Choroid plexus epithelial cell (primary cell): ENCODE data around the gene BRSK2.

Experiments used
- DNase-seq: peaks from one replicate; pipeline ENCODE4 v3.0.0-alpha.2; 2010; ENCODE audit warnings: low read depth
- H3K4me3 ChIP-seq: 2 replicates; pipeline ENCODE4 v1.5.1; 2011; ENCODE audit warnings: low read depth, mild to moderate bottlenecking, control low read depth, low read length, moderate library complexity
- TF ChIP-seq, protein P1 (sequence below): conservative IDR thresholded peaks from 2 replicates; pipeline ENCODE4 v1.5.1; 2011; ENCODE audit warnings: low read depth, mild to moderate bottlenecking, control low read depth, inconsistent platforms, low read length, moderate library complexity

BRSK2 gene

DNA sequence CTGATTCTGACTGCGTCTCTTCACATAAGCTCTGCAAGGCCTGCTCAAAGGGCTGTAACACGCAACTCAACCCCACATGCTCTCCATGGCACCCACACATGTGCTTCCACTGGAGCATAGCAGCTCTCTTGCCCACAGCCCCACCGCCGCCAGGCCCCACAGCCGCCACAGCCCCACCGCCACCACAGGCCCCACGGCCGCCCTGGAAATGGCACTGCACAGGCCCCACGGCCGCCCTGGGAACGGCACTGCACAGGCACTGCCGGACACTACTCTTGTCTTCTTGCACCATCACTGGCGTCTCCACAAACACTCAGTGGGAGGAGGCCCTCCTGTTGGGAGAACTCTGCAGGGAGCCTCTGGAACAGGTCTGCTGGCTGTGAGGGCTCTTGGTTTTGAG is 88.3 kb downstream of the BRSK2 start:
- no peak overlapping the region for H3K4me3 ChIP-seq
- no peak for DNase-seq
- TF ChIP-seq, protein P1, sequence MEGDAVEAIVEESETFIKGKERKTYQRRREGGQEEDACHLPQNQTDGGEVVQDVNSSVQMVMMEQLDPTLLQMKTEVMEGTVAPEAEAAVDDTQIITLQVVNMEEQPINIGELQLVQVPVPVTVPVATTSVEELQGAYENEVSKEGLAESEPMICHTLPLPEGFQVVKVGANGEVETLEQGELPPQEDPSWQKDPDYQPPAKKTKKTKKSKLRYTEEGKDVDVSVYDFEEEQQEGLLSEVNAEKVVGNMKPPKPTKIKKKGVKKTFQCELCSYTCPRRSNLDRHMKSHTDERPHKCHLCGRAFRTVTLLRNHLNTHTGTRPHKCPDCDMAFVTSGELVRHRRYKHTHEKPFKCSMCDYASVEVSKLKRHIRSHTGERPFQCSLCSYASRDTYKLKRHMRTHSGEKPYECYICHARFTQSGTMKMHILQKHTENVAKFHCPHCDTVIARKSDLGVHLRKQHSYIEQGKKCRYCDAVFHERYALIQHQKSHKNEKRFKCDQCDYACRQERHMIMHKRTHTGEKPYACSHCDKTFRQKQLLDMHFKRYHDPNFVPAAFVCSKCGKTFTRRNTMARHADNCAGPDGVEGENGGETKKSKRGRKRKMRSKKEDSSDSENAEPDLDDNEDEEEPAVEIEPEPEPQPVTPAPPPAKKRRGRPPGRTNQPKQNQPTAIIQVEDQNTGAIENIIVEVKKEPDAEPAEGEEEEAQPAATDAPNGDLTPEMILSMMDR = no peak

DNA sequence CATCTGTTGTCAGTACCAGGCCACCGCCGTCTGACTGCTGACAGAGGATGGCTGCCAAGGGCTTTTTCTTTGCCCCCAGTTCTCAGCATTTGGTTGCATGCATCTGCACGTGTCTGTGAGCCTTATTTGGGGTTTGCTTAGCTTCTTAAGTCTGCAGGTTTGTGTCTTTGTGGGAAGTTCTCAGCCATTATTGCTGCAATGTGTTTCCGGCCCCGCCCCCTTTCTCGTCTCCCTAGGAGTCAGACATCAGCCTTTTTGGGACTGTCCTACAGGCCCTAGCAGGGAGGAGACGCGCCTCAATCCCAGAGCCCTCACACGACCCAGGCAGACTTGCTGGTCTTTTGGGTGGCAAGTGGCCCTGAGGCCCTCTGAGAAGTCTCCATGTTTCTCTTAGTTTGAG is 88.8 kb downstream of the BRSK2 start:
- DNase-seq = no peak
- TF ChIP-seq, protein P1 = no peak
- no peak overlapping the region for H3K4me3 ChIP-seq

DNA sequence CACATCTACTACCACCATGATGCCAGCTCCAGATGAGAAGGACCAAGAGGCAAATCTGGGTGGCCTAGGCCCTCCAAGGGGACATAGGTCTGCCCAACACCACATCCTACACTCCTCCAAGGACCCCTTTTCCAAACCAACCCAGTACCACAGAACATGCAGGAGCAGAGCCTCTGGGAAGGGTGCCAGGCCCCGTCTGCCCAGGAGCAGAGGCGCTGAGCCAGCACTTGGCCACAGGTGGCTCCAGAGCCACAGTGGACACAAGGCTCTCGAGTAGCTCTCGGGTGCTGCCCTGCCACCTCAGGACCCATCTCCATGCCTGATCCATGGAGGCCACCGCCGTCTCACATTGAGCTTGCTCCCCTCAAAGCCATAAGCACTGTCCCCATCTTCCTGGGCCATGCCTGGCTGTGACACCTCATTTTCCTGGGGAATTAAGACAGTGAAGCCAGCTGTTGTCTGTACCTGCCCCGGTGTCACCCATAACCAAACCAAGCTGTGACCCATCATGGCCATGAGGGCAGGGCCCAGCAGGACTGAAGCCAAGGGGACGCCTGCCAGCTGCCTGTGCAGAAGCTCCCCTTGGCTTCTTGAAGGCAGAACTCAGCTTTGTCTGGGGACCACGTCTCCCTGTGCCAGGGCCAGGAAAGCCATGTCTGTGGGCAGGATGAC is 89.4 kb downstream of the BRSK2 start:
- H3K4me3 ChIP-seq = no peak overlapping the region
- TF ChIP-seq, protein P1 = no peak
- no peak for DNase-seq

DNA sequence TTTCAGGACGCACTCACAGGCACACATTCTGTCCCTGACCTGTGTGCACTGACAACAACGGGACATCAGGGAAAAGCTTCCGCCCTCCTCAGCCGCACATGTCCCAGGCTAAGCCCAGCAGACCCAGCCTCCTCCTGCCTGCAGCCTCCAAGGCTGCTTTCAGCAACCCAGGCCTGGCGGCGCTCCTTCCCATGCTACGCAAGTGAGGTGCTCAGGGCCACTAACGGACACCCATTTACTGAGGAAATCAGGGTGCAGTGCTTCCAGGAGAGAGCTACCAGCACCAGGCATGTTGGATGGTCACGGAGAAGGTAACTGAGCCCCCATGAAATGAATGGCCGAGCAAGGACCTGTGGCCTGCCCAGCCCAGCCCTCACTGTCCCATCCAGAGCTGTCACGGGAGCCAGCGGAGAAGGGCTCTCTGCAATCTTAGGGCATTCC is 90.0 kb downstream of the BRSK2 start:
- H3K4me3 ChIP-seq = no peak overlapping the region
- TF ChIP-seq, protein P1 = no peak
- no peak for DNase-seq

DNA sequence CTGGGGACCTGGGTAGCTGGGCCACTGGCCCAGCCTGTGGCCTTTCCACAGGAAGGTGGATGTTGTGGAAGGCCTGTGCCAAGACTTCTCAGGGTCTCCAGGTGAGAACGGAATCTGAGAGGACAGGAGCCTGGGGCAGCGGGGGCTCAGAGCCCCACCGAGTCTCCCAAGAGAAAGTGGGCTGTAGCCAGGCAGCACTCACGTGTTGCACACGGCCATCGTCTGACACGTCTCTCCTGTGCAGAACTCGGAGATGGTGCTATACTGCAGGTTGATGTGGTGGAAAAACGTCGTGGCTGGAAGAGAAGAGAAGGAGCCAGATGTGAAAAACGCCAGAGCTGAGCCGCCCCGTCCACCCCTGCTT is 90.4 kb downstream of the BRSK2 start:
- TF ChIP-seq, protein P1 = no peak
- no peak for DNase-seq
- no peak overlapping the region for H3K4me3 ChIP-seq

DNA sequence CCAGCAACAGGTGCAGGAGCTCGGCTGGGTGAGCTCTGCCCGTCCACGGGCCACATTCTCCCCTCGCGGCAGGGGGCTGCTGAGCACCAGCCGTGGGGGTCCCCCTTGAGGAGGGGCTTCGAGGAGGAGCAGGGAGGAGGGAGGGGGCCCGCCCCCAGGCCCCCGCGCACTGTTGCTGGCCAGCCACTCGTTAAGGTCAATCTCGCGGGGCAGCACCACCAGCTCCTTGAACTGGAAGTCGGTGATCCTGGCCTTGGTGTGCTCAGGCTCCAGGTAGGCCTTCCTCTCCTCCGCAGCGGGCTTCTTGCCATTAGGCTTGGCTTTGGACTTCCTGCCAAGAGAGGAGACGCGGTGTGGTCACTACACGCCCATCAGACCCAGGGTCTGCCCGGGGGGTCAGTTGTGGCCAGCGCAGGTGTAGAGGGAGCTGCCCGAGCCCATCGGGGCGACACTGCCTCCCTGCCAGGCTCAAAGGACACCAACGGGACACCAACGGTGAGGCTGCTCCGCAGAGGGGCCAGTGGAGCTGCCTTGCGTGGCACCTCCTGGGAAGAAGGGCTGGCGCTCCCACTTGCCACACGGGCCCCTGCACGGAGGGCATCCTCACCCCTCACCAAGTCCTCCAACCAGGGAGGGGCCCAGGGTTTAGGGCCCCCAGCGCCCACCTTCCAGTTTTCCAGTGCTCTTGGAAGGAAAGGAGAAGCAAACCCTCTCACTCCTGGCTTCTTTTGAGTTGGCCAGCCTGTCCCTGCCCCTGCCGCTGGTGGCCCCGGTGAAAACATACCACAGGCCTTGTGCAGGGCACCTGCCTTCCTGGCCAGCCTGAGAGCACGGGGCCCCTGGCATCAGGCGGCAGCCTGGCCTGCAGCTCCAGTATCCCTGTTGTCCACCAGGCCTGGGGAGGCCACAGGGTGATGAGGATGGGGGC is 91.1 kb downstream of the BRSK2 start:
- no peak overlapping the region for H3K4me3 ChIP-seq
- TF ChIP-seq, protein P1 = no peak
- DNase-seq = no peak
